T-helper 17 cell (primary cell): ENCODE data around the gene USP28. TPM values are rescaled to one million over a fixed set of nuclear protein-coding genes. Genes with fewer than 3 reads are reported as not detected.

Experiments
- ATAC-seq: fragments of 150-1000 bp; cut with Tn5 transposase; 2 replicates; pipeline ENCODE4 v1.10.0; 2021; ENCODE audit warnings: mild to moderate bottlenecking, moderate library complexity
- DNase-seq, 3 donors: peaks; one replicate each; pipeline versions ENCODE4 v3.0.0 to v3.0.0-alpha.2; 2020 to 2021
- H3K9me3 ChIP-seq: one replicate; pipeline ENCODE4 v1.7.0; 2013; ENCODE audit warnings: low read length, mild to moderate bottlenecking; ENCODE audit not compliant: control insufficient read depth, poor library complexity, severe bottlenecking
- H3K27ac Mint-ChIP-seq: one replicate; pipeline ENCODE4 v1.8.0; 2022; ENCODE audit warnings: mild to moderate bottlenecking, moderate library complexity, mixed read lengths
- H3K27me3 Mint-ChIP-seq: one replicate; pipeline ENCODE4 v1.8.0; 2022; ENCODE audit warnings: mixed read lengths
- H3K36me3 Mint-ChIP-seq: one replicate; pipeline ENCODE4 v1.8.0; 2022; ENCODE audit warnings: low read depth, mixed read lengths
- H3K4me1 Mint-ChIP-seq: one replicate; pipeline ENCODE4 v1.8.0; 2022; ENCODE audit warnings: mild to moderate bottlenecking, mixed read lengths
- H3K4me3 Mint-ChIP-seq: one replicate; pipeline ENCODE4 v1.8.0; 2022; ENCODE audit warnings: mild to moderate bottlenecking, moderate library complexity, mixed read lengths
- total RNA-seq, 4 donors: library from RNA in 2 of 4; stranded (reverse) in 2 of 4; gene quantifications; one replicate each; pipeline ENCODE4 v1.2.3 and lab custom pipeline; 2022 to 2026

USP28 gene
- total RNA-seq, 2 donors from 2014 or later = 11.8 to 14.2 TPM

GRCh38 chr11:113847111-113847510 is 28.3 kb downstream of the USP28 start:
- DNase-seq (no peak), ATAC-seq (no peak)
- no peak overlapping the region for H3K27ac Mint-ChIP-seq
- no peak overlapping the region for H3K4me3 Mint-ChIP-seq
- peaks cover 2% of the 10 kb centered on the region for H3K4me1 Mint-ChIP-seq
- H3K9me3 ChIP-seq = no peaks in the 10 kb centered on the region
- H3K27me3 Mint-ChIP-seq = no peaks in the 10 kb centered on the region
- peaks cover 13% of the 10 kb centered on the region for H3K36me3 Mint-ChIP-seq

- ATAC-seq (no peak), DNase-seq (no peak)
- no peaks in the 10 kb centered on the region for H3K9me3 ChIP-seq
- H3K36me3 Mint-ChIP-seq = peaks cover 6% of the 10 kb centered on the region
- no peaks in the 10 kb centered on the region for H3K27me3 Mint-ChIP-seq
- peaks cover 3% of the 10 kb centered on the region for H3K4me1 Mint-ChIP-seq
- peak overlapping the region; percentile 2 for H3K27ac Mint-ChIP-seq
- H3K4me3 Mint-ChIP-seq = peak overlapping the region; percentile 25
Measured at GRCh38 chr11:113841691-113842090, 33.7 kb downstream of the USP28 start.

- no peaks in the 10 kb centered on the region for H3K9me3 ChIP-seq
- no peaks in the 10 kb centered on the region for H3K27me3 Mint-ChIP-seq
- peaks cover 6% of the 10 kb centered on the region for H3K36me3 Mint-ChIP-seq
- H3K4me3 Mint-ChIP-seq = no peak overlapping the region
- H3K4me1 Mint-ChIP-seq = peaks cover 3% of the 10 kb centered on the region
- ATAC-seq (no peak), DNase-seq (no peak)
- H3K27ac Mint-ChIP-seq = peak overlapping the region; percentile 2
Measured at GRCh38 chr11:113840932-113841664, 34.3 kb downstream of the USP28 start.

- no peaks in the 10 kb centered on the region for H3K27me3 Mint-ChIP-seq
- H3K36me3 Mint-ChIP-seq = peaks cover 6% of the 10 kb centered on the region
- ATAC-seq = peak; percentile 52
- H3K4me3 Mint-ChIP-seq = no peak overlapping the region
- no peak overlapping the region for H3K27ac Mint-ChIP-seq
- H3K4me1 Mint-ChIP-seq = peaks cover 5% of the 10 kb centered on the region
- DNase-seq = no peak
- H3K9me3 ChIP-seq = no peaks in the 10 kb centered on the region
Measured at GRCh38 chr11:113839842-113840241, 35.5 kb downstream of the USP28 start.

- no peak for ATAC-seq
- Mint-ChIP-seq H3K36me3 (peaks cover 9% of the 10 kb centered on the region), H3K4me3 (no peak overlapping the region), H3K27ac (no peak overlapping the region), H3K27me3 (no peaks in the 10 kb centered on the region), H3K4me1 (peaks cover 5% of the 10 kb centered on the region)
- DNase-seq = no peak
- no peaks in the 10 kb centered on the region for H3K9me3 ChIP-seq
Measured at GRCh38 chr11:113838005-113838404, 37.4 kb downstream of the USP28 start.

GRCh38 chr11:113835306-113835705 is 40.1 kb downstream of the USP28 start:
- no peak for DNase-seq
- H3K9me3 ChIP-seq = no peaks in the 10 kb centered on the region
- H3K27me3 Mint-ChIP-seq = no peaks in the 10 kb centered on the region
- H3K36me3 Mint-ChIP-seq = peaks cover 12% of the 10 kb centered on the region
- H3K27ac Mint-ChIP-seq = no peak overlapping the region
- H3K4me3 Mint-ChIP-seq = no peak overlapping the region
- ATAC-seq = no peak
- peaks cover 7% of the 10 kb centered on the region for H3K4me1 Mint-ChIP-seq

GRCh38 chr11:113833151-113833550 is 42.2 kb downstream of the USP28 start:
- H3K9me3 ChIP-seq = no peaks in the 10 kb centered on the region
- Mint-ChIP-seq H3K27ac (no peak overlapping the region), H3K4me1 (peaks cover 4% of the 10 kb centered on the region), H3K4me3 (no peak overlapping the region), H3K36me3 (peaks cover 8% of the 10 kb centered on the region), H3K27me3 (no peaks in the 10 kb centered on the region)
- no peak for DNase-seq
- ATAC-seq = no peak

- peaks cover 8% of the 10 kb centered on the region for H3K36me3 Mint-ChIP-seq
Measured at GRCh38 chr11:113831314-113831713, 44.1 kb downstream of the USP28 start.

GRCh38 chr11:113829751-113830150 is 45.6 kb downstream of the USP28 start:
- no peak overlapping the region for H3K27ac Mint-ChIP-seq
- peaks cover 10% of the 10 kb centered on the region for H3K36me3 Mint-ChIP-seq
- H3K4me3 Mint-ChIP-seq = no peak overlapping the region
- no peaks in the 10 kb centered on the region for H3K27me3 Mint-ChIP-seq
- no peak for ATAC-seq
- H3K4me1 Mint-ChIP-seq = peaks cover 2% of the 10 kb centered on the region
- no peak for DNase-seq
- H3K9me3 ChIP-seq = no peaks in the 10 kb centered on the region

More at GRCh38 chr11:113831314-113831713, 44.1 kb downstream of the USP28 start:
- no peaks in the 10 kb centered on the region for H3K9me3 ChIP-seq
- Mint-ChIP-seq H3K4me3 (no peak overlapping the region), H3K4me1 (peaks cover 4% of the 10 kb centered on the region), H3K27ac (no peak overlapping the region), H3K27me3 (no peaks in the 10 kb centered on the region)
- DNase-seq (no peak), ATAC-seq (no peak)

- DNase-seq = no peak
- H3K27ac Mint-ChIP-seq = no peak overlapping the region
- H3K9me3 ChIP-seq = no peaks in the 10 kb centered on the region
- no peak for ATAC-seq
- no peak overlapping the region for H3K4me3 Mint-ChIP-seq
- peaks cover 6% of the 10 kb centered on the region for H3K36me3 Mint-ChIP-seq
- no peaks in the 10 kb centered on the region for H3K27me3 Mint-ChIP-seq
- H3K4me1 Mint-ChIP-seq = peaks cover 2% of the 10 kb centered on the region
Measured at GRCh38 chr11:113828191-113828590, 47.2 kb downstream of the USP28 start.

GRCh38 chr11:113827477-113827876 is 47.9 kb downstream of the USP28 start:
- no peaks in the 10 kb centered on the region for H3K9me3 ChIP-seq
- Mint-ChIP-seq H3K27ac (no peak overlapping the region), H3K4me1 (peaks cover 2% of the 10 kb centered on the region), H3K36me3 (peaks cover 7% of the 10 kb centered on the region), H3K4me3 (no peak overlapping the region), H3K27me3 (no peaks in the 10 kb centered on the region)
- DNase-seq (no peak), ATAC-seq (no peak)

- no peak overlapping the region for H3K4me3 Mint-ChIP-seq
Measured at GRCh38 chr11:113818426-113818825, 56.9 kb downstream of the USP28 start.

GRCh38 chr11:113817626-113818025 is 57.7 kb downstream of the USP28 start:
- Mint-ChIP-seq H3K36me3 (peaks cover 3% of the 10 kb centered on the region), H3K4me3 (no peak overlapping the region), H3K4me1 (no peaks in the 10 kb centered on the region), H3K27ac (no peak overlapping the region), H3K27me3 (no peaks in the 10 kb centered on the region)
- H3K9me3 ChIP-seq = no peaks in the 10 kb centered on the region
- ATAC-seq (no peak), DNase-seq (no peak)

More at GRCh38 chr11:113818426-113818825, 56.9 kb downstream of the USP28 start:
- Mint-ChIP-seq H3K36me3 (peaks cover 6% of the 10 kb centered on the region), H3K27ac (no peak overlapping the region), H3K4me1 (no peaks in the 10 kb centered on the region), H3K27me3 (no peaks in the 10 kb centered on the region)
- H3K9me3 ChIP-seq = no peaks in the 10 kb centered on the region
- no peak for DNase-seq
- ATAC-seq = no peak

GRCh38 chr11:113817162-113817561 is 58.2 kb downstream of the USP28 start:
- no peak for DNase-seq
- no peaks in the 10 kb centered on the region for H3K27me3 Mint-ChIP-seq
- ATAC-seq = no peak
- H3K4me3 Mint-ChIP-seq = no peak overlapping the region
- H3K27ac Mint-ChIP-seq = no peak overlapping the region
- H3K9me3 ChIP-seq = no peaks in the 10 kb centered on the region
- no peaks in the 10 kb centered on the region for H3K4me1 Mint-ChIP-seq
- peaks cover 5% of the 10 kb centered on the region for H3K36me3 Mint-ChIP-seq
